ENCODE data around the gene EPHA3.

Gene EPHA3

GRCh38 chr3:89227634-89228033, 120.2 kb downstream of the EPHA3 start:
- DNase-seq (ENCODE audit: low read depth in 2 of 2), result no peak

GRCh38 chr3:89232155-89232554, 124.7 kb downstream of the EPHA3 start:
- DNase-seq (ENCODE audit: low read depth in 2 of 2), result no peak

- DNase-seq (ENCODE audit: low read depth in 2 of 2), result no peak
Observed at GRCh38 chr3:89234620-89235019, 127.2 kb downstream of the EPHA3 start.

GRCh38 chr3:89238846-89239245, 131.4 kb downstream of the EPHA3 start:
- DNase-seq (ENCODE audit: low read depth in 2 of 2), result no peak

- no peak for DNase-seq (ENCODE audit: low read depth in 2 of 2)
Observed at GRCh38 chr3:89239774-89240173, 132.4 kb downstream of the EPHA3 start.

GRCh38 chr3:89245612-89246011, 138.2 kb downstream of the EPHA3 start:
- no peak for DNase-seq (ENCODE audit: low read depth in 2 of 2)

- no peak for DNase-seq (ENCODE audit: low read depth in 2 of 2)
Observed at GRCh38 chr3:89246326-89246725, 138.9 kb downstream of the EPHA3 start.

GRCh38 chr3:89250742-89251141, 143.3 kb downstream of the EPHA3 start:
- DNase-seq (ENCODE audit: low read depth in 2 of 2), result no peak

GRCh38 chr3:89252016-89252415, 144.6 kb downstream of the EPHA3 start:
- no peak for DNase-seq (ENCODE audit: low read depth in 2 of 2)

- no peak for DNase-seq (ENCODE audit: low read depth in 2 of 2)
Observed at GRCh38 chr3:89252860-89253259, 145.4 kb downstream of the EPHA3 start.

- DNase-seq (ENCODE audit: low read depth in 2 of 2), result no peak
Observed at GRCh38 chr3:89256395-89256794, 149.0 kb downstream of the EPHA3 start.

GRCh38 chr3:89256882-89257281, 149.5 kb downstream of the EPHA3 start:
- no peak for DNase-seq (ENCODE audit: low read depth in 2 of 2)

- DNase-seq (ENCODE audit: low read depth in 2 of 2), result no peak
Observed at GRCh38 chr3:89260721-89261120, 153.3 kb downstream of the EPHA3 start.

GRCh38 chr3:89261673-89262072, 154.3 kb downstream of the EPHA3 start:
- no peak for DNase-seq (ENCODE audit: low read depth in 2 of 2)

- no peak for DNase-seq (ENCODE audit: low read depth in 2 of 2)
Observed at GRCh38 chr3:89262309-89262929, 155.0 kb downstream of the EPHA3 start.

GRCh38 chr3:89264037-89264560, 156.7 kb downstream of the EPHA3 start:
- no peak for DNase-seq (ENCODE audit: low read depth in 2 of 2)

GRCh38 chr3:89266074-89266473, 158.7 kb downstream of the EPHA3 start:
- no peak for DNase-seq (ENCODE audit: low read depth in 2 of 2)

- no peak for DNase-seq (ENCODE audit: low read depth in 2 of 2)
Observed at GRCh38 chr3:89268059-89268458, 160.6 kb downstream of the EPHA3 start.

- DNase-seq (ENCODE audit: low read depth in 2 of 2), result no peak
Observed at GRCh38 chr3:89270201-89270600, 162.8 kb downstream of the EPHA3 start.

GRCh38 chr3:89275001-89275400, 167.6 kb downstream of the EPHA3 start:
- no peak for DNase-seq (ENCODE audit: low read depth in 2 of 2)

GRCh38 chr3:89276116-89276515, 168.7 kb downstream of the EPHA3 start:
- no peak for DNase-seq (ENCODE audit: low read depth in 2 of 2)

GRCh38 chr3:89278302-89279025, 171.0 kb downstream of the EPHA3 start:
- DNase-seq (ENCODE audit: low read depth in 2 of 2), result no peak

GRCh38 chr3:89280301-89280700, 172.9 kb downstream of the EPHA3 start:
- no peak for DNase-seq (ENCODE audit: low read depth in 2 of 2)
